ENCODE measurements around the gene SBF2.

DNA sequence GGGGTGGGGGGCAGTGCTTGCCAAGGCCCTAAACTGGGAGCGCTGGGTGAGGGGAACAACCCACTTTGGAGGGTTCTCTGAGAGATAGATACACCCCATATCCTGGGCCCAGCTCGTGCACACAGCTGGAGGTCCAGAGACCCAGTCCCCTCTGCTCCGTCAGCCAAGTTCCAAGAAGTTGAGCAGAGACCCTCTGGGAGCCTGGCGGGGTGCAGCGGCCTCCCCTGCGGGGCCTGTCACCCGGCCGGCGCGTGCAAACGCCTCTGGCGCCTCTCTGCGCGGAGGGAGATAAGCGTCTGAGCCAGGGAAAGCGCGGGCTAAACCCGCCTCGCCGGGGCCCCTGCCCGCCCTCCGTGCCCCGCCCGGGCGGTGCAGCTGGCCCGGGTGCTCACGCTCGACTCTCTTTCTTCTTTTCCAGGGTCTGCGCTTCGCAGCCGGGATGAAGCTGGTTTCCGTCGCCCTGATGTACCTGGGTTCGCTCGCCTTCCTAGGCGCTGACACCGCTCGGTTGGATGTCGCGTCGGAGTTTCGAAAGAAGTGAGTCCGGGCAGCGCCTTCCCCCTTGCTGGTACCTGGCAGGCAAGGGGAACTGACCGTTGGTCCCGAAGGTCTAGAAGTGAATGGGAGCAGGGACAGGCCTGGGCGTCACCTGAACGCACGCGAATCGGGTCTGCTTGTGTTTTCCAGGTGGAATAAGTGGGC, 11.4 kb upstream of the SBF2 start:
- TF ChIP-seq, protein P1, sequence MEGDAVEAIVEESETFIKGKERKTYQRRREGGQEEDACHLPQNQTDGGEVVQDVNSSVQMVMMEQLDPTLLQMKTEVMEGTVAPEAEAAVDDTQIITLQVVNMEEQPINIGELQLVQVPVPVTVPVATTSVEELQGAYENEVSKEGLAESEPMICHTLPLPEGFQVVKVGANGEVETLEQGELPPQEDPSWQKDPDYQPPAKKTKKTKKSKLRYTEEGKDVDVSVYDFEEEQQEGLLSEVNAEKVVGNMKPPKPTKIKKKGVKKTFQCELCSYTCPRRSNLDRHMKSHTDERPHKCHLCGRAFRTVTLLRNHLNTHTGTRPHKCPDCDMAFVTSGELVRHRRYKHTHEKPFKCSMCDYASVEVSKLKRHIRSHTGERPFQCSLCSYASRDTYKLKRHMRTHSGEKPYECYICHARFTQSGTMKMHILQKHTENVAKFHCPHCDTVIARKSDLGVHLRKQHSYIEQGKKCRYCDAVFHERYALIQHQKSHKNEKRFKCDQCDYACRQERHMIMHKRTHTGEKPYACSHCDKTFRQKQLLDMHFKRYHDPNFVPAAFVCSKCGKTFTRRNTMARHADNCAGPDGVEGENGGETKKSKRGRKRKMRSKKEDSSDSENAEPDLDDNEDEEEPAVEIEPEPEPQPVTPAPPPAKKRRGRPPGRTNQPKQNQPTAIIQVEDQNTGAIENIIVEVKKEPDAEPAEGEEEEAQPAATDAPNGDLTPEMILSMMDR (IDR thresholded peaks at IDR 0.05; ENCODE audit: insufficient read depth, low read length, poor library complexity, severe bottlenecking), result no peak
- TF ChIP-seq EZH2phosphoT487 (conservative IDR thresholded peaks at IDR 0.05; ENCODE audit: low read length), result no peak

Data from SU-DHL-6 (cell line).